HG02759 (cell line): ENCODE results near the gene UBE2L6.

ENCODE experiments used
- ATAC-seq: cut with Tn5 transposase; IDR thresholded peaks from one replicate; pipeline ENCODE4 v1.9.1; 2021; ENCODE audit warnings: mild to moderate bottlenecking, moderate library complexity; ENCODE audit not compliant: unreplicated experiment

Gene UBE2L6

GRCh38 chr11:57501953-57502352 is 65.5 kb downstream of the UBE2L6 start:
- no peak for ATAC-seq
